Breast epithelium (tissue), 4 donors: ENCODE results near the gene AJM1. TPM values are rescaled to one million over a fixed set of nuclear protein-coding genes. Genes with fewer than 3 reads are reported as not detected.

ENCODE experiments used
- DNase-seq, 2 donors: peaks; one replicate each; pipeline ENCODE4 v3.0.0-alpha.2; 2019; ENCODE audit warnings: low spot score in 2 of 2
- H3K27ac ChIP-seq, 2 donors: fragments of 200-600 bp; sonication (generic) in 1 of 2; one replicate each; pipeline ENCODE4 v1.5.1; 2016 to 2019; ENCODE audit warnings: mild to moderate bottlenecking in 1 of 2
- H3K27me3 ChIP-seq, 2 donors: fragments of 200-600 bp; sonication (generic) in 1 of 2; one replicate each; pipeline versions ENCODE4 v1.5.1 to v1.6.0; 2017 to 2019; ENCODE audit warnings: control low read depth in 1 of 2, mild to moderate bottlenecking in 1 of 2
- H3K36me3 ChIP-seq: fragments of 200-600 bp; one replicate; pipeline ENCODE4 v1.5.1; 2019
- H3K4me1 ChIP-seq, 2 donors: fragments of 200-600 bp; sonication (generic); one replicate each; pipeline ENCODE4 v1.5.1; 2016 to 2019; ENCODE audit warnings: control low read depth in 1 of 2
- H3K4me3 ChIP-seq, 3 donors: fragments of 200-600 bp; sonication (generic); 1 replicate in 2 of 3; 2 replicates in 1 of 3; pipeline ENCODE4 v1.5.1; 2016 to 2019; ENCODE audit warnings: mild to moderate bottlenecking in 3 of 3, moderate library complexity in 2 of 3
- H3K9me3 ChIP-seq, 2 donors: fragments of 200-600 bp; sonication (generic) in 1 of 2; one replicate each; pipeline ENCODE4 v1.5.1; 2016 to 2019; ENCODE audit warnings: control low read depth in 1 of 2
- POLR2A ChIP-seq: fragments of 450-650 bp; IDR thresholded peaks from one replicate; pipeline ENCODE4 v1.6.1; 2016; ENCODE audit warnings: antibody characterized with exemption, mild to moderate bottlenecking, moderate library complexity
- POLR2AphosphoS5 ChIP-seq, 3 donors: sonication (generic); formaldehyde crosslinking; IDR thresholded peaks; one replicate each; pipeline ENCODE4 v1.6.1; 2017; ENCODE audit warnings: antibody characterized with exemption in 3 of 3
- intact Hi-C: fragments of 100-400 bp; cut with DNase I; formaldehyde crosslinking; loops from one replicate; pipeline ENCODE4 v1.15.1; 2023; ENCODE audit warnings: low total_unique reads
- total RNA-seq, 3 donors: library from RNA; depleted of rRNA; stranded (reverse); fragments of >200 nt; gene quantifications; one replicate each; pipeline ENCODE4 v1.1.0, GENCODE V29; 2016
- TF ChIP-seq, protein P1 (sequence below), 3 donors: fragments of 450-650 bp; IDR thresholded peaks; one replicate each; pipeline ENCODE4 v1.5.1; 2016 to 2017; ENCODE audit warnings: antibody characterized with exemption in 3 of 3, mild to moderate bottlenecking in 3 of 3, moderate library complexity in 3 of 3

AJM1 gene
- total RNA-seq, 3 donors from 2014 or later: 1.0 to 2.3 (median 1.1) TPM

DNA sequence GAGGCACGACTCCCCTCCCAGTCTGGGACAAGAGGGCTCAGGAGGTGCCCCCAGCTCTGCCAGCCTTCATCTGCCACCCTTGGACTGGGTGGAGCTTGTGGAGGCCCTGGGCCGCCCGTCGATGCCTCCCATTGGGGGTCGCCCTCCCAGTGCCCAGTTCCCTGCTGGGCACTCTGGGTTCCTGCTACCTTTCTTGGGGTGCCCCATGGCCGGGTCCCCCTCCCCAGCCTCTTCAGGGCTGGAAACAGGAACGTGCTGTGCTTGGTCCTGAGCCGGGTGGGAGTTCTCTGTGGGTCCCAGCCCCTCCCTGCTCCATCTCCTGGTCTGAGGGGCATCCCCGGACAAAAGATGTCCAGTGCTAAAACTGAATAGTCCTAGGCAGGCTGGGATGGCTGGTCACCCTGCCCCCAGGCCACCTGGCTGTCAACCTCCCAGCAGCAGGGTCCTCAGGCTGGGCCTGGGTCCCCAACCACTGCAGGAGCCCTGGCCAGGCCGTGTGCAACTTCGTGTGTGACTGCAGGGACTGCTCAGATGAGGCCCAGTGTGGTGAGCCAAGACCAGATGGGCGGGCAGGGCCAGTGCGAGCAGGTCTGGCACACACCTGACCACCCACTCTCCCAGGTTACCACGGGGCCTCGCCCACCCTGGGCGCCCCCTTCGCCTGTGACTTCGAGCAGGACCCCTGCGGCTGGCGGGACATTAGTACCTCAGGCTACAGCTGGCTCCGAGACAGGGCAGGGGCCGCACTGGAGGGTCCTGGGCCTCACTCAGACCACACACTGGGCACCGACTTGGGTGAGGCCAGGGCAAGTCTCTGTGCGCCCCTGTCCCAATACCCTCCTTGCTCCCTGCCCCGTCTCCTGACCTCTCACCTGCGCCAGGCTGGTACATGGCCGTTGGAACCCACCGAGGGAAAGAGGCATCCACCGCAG lies 10.7 kb downstream of the AJM1 start:
- H3K4me3 ChIP-seq: no peak overlapping the region
- H3K4me1 ChIP-seq: peaks cover 7 to 9% of the 10 kb centered on the region in 2 donors
- H3K27ac ChIP-seq: no peak overlapping the region
- intact Hi-C loops: no loop called here
- no peaks in the 10 kb centered on the region for H3K9me3 ChIP-seq
- TF ChIP-seq POLR2AphosphoS5 (IDR thresholded peaks at IDR 0.05): no peak
- no peaks in the 10 kb centered on the region for H3K27me3 ChIP-seq
- H3K36me3 ChIP-seq: no peaks in the 10 kb centered on the region
- no peak for DNase-seq

DNA sequence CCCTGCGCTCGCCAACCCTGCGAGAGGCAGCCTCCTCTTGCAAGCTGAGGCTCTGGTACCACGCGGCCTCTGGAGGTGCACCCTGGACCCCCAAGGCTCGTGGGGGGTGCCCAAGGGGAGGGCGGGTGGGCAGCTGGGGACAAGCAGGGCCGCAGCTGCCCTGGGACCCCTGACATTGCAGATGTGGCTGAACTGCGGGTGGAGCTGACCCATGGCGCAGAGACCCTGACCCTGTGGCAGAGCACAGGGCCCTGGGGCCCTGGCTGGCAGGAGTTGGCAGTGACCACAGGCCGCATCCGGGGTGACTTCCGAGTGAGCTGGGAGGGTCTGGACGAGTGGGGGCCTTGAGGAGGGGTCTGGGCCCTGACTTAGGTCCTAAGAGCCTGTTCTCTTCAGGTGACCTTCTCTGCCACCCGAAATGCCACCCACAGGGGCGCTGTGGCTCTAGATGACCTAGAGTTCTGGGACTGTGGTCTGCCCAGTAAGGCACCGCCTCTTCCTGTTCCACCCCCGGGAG lies 11.4 kb downstream of the AJM1 start:
- intact Hi-C loops: no loop called here
- no peak for DNase-seq
- Histone ChIP-seq H3K4me3 (no peak overlapping the region), H3K36me3 (no peaks in the 10 kb centered on the region), H3K27ac (no peak overlapping the region), H3K4me1 (peaks cover 3 to 13% of the 10 kb centered on the region in 2 donors), H3K9me3 (no peaks in the 10 kb centered on the region), H3K27me3 (no peaks in the 10 kb centered on the region)
- TF ChIP-seq, protein P1, sequence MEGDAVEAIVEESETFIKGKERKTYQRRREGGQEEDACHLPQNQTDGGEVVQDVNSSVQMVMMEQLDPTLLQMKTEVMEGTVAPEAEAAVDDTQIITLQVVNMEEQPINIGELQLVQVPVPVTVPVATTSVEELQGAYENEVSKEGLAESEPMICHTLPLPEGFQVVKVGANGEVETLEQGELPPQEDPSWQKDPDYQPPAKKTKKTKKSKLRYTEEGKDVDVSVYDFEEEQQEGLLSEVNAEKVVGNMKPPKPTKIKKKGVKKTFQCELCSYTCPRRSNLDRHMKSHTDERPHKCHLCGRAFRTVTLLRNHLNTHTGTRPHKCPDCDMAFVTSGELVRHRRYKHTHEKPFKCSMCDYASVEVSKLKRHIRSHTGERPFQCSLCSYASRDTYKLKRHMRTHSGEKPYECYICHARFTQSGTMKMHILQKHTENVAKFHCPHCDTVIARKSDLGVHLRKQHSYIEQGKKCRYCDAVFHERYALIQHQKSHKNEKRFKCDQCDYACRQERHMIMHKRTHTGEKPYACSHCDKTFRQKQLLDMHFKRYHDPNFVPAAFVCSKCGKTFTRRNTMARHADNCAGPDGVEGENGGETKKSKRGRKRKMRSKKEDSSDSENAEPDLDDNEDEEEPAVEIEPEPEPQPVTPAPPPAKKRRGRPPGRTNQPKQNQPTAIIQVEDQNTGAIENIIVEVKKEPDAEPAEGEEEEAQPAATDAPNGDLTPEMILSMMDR (IDR thresholded peaks at IDR 0.05): no peak
- TF ChIP-seq POLR2A (no peak), POLR2AphosphoS5 (IDR thresholded peaks at IDR 0.05) (no peak)

DNA sequence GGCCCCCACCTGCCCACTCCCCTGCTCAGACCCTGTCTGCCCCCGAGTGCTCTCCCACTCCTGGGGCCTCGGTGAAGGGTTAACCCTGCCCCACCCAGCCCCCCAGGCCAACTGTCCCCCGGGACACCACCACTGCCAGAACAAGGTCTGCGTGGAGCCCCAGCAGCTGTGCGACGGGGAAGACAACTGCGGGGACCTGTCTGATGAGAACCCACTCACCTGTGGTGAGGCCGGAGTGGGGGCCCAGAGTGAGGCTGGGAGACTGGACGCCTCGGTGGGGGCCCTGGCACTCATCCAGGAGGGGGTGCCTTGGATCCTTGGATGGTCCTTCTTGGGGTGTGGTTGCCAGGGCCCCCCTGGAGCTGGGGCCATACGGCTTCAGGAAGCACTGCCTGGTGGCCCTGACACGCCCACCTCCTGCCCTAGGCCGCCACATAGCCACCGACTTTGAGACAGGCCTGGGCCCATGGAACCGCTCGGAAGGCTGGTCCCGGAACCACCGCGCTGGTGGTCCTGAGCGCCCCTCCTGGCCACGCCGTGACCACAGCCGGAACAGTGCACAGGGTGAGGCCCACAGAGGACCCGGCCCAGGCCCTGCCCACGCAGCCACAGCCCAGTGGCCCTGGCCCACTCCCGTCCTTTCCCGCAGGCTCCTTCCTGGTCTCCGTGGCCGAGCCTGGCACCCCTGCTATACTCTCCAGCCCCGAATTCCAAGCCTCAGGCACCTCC lies 12.0 kb downstream of the AJM1 start:
- H3K27me3 ChIP-seq: no peaks in the 10 kb centered on the region
- H3K36me3 ChIP-seq: no peaks in the 10 kb centered on the region
- peaks cover 3 to 20% of the 10 kb centered on the region in 2 donors for H3K4me1 ChIP-seq
- no peak for TF ChIP-seq POLR2AphosphoS5 (IDR thresholded peaks at IDR 0.05)
- TF ChIP-seq POLR2A: no peak
- TF ChIP-seq, protein P1 (IDR thresholded peaks at IDR 0.05): no peak
- H3K27ac ChIP-seq: no peak overlapping the region
- no peak for DNase-seq
- H3K4me3 ChIP-seq: no peak overlapping the region
- H3K9me3 ChIP-seq: no peaks in the 10 kb centered on the region
- intact Hi-C loops: no loop called here

DNA sequence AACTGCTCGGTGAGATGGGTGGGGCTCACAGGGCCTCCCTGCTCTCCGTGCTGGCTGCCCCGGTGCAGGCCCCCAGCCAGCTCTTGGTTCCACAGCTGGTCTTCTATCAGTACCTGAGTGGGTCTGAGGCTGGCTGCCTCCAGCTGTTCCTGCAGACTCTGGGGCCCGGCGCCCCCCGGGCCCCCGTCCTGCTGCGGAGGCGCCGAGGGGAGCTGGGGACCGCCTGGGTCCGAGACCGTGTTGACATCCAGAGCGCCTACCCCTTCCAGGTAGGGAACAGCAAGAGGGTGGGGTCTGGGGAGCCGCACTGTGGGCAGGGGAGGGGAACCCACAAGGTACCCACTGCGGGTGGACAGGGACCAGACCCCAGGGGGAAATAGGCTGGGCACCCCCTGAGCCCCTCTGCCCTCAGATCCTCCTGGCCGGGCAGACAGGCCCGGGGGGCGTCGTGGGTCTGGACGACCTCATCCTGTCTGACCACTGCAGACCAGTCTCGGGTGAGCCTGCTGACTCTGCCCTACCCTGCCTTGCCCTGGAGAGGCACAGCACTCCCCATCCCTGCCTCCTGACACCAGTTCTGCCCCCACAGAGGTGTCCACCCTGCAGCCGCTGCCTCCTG lies 12.7 kb downstream of the AJM1 start:
- no peaks in the 10 kb centered on the region for H3K27me3 ChIP-seq
- no peak for TF ChIP-seq POLR2AphosphoS5 (IDR thresholded peaks at IDR 0.05)
- TF ChIP-seq POLR2A: no peak
- TF ChIP-seq, protein P1 (IDR thresholded peaks at IDR 0.05): no peak
- DNase-seq: no peak
- no peak overlapping the region for H3K27ac ChIP-seq
- H3K36me3 ChIP-seq: no peaks in the 10 kb centered on the region
- H3K4me3 ChIP-seq: no peak overlapping the region
- peaks cover 3 to 19% of the 10 kb centered on the region in 2 donors for H3K4me1 ChIP-seq
- intact Hi-C loops: no loop called here
- H3K9me3 ChIP-seq: no peaks in the 10 kb centered on the region

DNA sequence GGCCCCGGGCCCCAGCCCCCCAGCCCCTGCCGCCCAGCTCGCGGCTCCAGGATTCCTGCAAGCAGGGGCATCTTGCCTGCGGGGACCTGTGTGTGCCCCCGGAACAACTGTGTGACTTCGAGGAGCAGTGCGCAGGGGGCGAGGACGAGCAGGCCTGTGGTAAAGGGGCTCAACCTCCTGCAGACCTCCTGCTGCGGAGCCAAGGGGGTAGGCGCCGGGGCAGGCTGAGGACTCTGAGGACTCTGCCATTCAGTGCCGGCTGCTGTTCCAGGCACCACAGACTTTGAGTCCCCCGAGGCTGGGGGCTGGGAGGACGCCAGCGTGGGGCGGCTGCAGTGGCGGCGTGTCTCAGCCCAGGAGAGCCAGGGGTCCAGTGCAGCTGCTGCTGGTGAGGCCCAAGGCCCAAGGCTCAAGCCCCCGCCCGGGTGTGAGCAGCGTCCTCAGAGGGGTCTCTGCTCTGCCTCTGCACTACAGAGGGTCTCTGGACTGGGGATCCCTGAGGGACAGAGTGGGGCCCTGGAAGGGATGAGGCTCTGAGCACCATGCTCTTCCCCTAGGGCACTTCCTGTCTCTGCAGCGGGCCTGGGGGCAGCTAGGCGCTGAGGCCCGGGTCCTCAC lies 13.3 kb downstream of the AJM1 start:
- intact Hi-C loops: no loop called here
- TF ChIP-seq, protein P1 (IDR thresholded peaks at IDR 0.05): no peak
- TF ChIP-seq POLR2AphosphoS5 (IDR thresholded peaks at IDR 0.05) (no peak), POLR2A (no peak)
- Histone ChIP-seq H3K4me1 (peaks cover 0 to 12% of the 10 kb centered on the region in 2 donors), H3K27me3 (no peaks in the 10 kb centered on the region), H3K4me3 (no peak overlapping the region), H3K9me3 (no peaks in the 10 kb centered on the region), H3K27ac (no peak overlapping the region), H3K36me3 (no peaks in the 10 kb centered on the region)
- DNase-seq: no peak
